HUES64 (cell line): ENCODE results near the gene TCF3.
A peak's percentile ranks its signal among the peaks of the same experiment; 100 is the strongest.

Experiments
- H3K27ac ChIP-seq: 2 replicates; pipeline ENCODE4 v1.7.0; 2013; ENCODE audit warnings: low read depth, low read length, inconsistent platforms
- H3K27me3 ChIP-seq: 2 replicates; pipeline ENCODE4 v1.6.1; 2013; ENCODE audit warnings: mild to moderate bottlenecking, low read length; ENCODE audit not compliant: insufficient read depth
- H3K36me3 ChIP-seq: 2 replicates; pipeline ENCODE4 v1.6.1; 2013; ENCODE audit warnings: mild to moderate bottlenecking, low read length; ENCODE audit not compliant: insufficient read depth
- H3K4me1 ChIP-seq: 2 replicates; pipeline ENCODE4 v1.6.1; 2013; ENCODE audit warnings: mild to moderate bottlenecking, low read length, moderate library complexity; ENCODE audit not compliant: insufficient read depth
- H3K4me3 ChIP-seq: 2 replicates; pipeline ENCODE4 v1.5.1; 2013; ENCODE audit warnings: mild to moderate bottlenecking, low read length, moderate library complexity
- H3K9ac ChIP-seq: 2 replicates; pipeline ENCODE4 v1.6.1; 2013; ENCODE audit warnings: mild to moderate bottlenecking, low read depth, low read length
- H3K9me3 ChIP-seq: 2 replicates; pipeline ENCODE4 v1.6.1; 2013; ENCODE audit warnings: low read depth, low read length; ENCODE audit not compliant: insufficient read depth
- WGBS: fragments of 150-250, 120-280 bp; methylation state at CpG from one replicate; pipeline ENCODE4 v1.1.7; 2013; ENCODE audit warnings: missing lambda C conversion rate; 5-methylcytosine and 5-hydroxymethylcytosine counted together

Gene TCF3

GRCh38 chr19:1584500-1585242, 67.7 kb downstream of the TCF3 start:
- Histone ChIP-seq H3K9me3 (no peaks in the 10 kb centered on the region), H3K27ac (no peak overlapping the region), H3K9ac (peak overlapping the region; percentile 50; the same call in 1 of the 2 replicates), H3K4me1 (no peaks in the 10 kb centered on the region), H3K4me3 (peak overlapping the region; percentile 52), H3K27me3 (no peaks in the 10 kb centered on the region), H3K36me3 (peaks cover 63% of the 10 kb centered on the region)
- 97% methylated on average over 87 of the region's 87 CpGs for WGBS

GRCh38 chr19:1582201-1582600, 70.2 kb downstream of the TCF3 start:
- Histone ChIP-seq H3K4me3 (no peak overlapping the region), H3K9me3 (no peaks in the 10 kb centered on the region), H3K27ac (no peak overlapping the region), H3K9ac (no peak overlapping the region), H3K4me1 (no peaks in the 10 kb centered on the region), H3K27me3 (no peaks in the 10 kb centered on the region), H3K36me3 (peaks cover 82% of the 10 kb centered on the region)
- 92% methylated on average over 9 of the region's 9 CpGs for WGBS

- H3K9ac ChIP-seq, result no peak overlapping the region
- H3K27me3 ChIP-seq, result no peaks in the 10 kb centered on the region
- peaks cover 85% of the 10 kb centered on the region for H3K36me3 ChIP-seq
- H3K4me1 ChIP-seq, result no peaks in the 10 kb centered on the region
- H3K4me3 ChIP-seq, result no peak overlapping the region
- no peak overlapping the region for H3K27ac ChIP-seq
- WGBS, result 96% methylated on average over 22 of the region's 22 CpGs
- H3K9me3 ChIP-seq, result no peaks in the 10 kb centered on the region
Measured at GRCh38 chr19:1580957-1581356, 71.5 kb downstream of the TCF3 start.

GRCh38 chr19:1580382-1580781, 72.0 kb downstream of the TCF3 start:
- H3K9ac ChIP-seq, result no peak overlapping the region
- H3K27ac ChIP-seq, result no peak overlapping the region
- H3K36me3 ChIP-seq, result peaks cover 81% of the 10 kb centered on the region
- no peaks in the 10 kb centered on the region for H3K27me3 ChIP-seq
- no peak overlapping the region for H3K4me3 ChIP-seq
- H3K9me3 ChIP-seq, result no peaks in the 10 kb centered on the region
- 96% methylated on average over 20 of the region's 20 CpGs for WGBS
- H3K4me1 ChIP-seq, result no peaks in the 10 kb centered on the region

- Histone ChIP-seq H3K27me3 (no peaks in the 10 kb centered on the region), H3K27ac (no peak overlapping the region), H3K36me3 (peaks cover 74% of the 10 kb centered on the region), H3K9ac (no peak overlapping the region), H3K4me1 (no peaks in the 10 kb centered on the region), H3K4me3 (no peak overlapping the region), H3K9me3 (no peaks in the 10 kb centered on the region)
- 94% methylated on average over 20 of the region's 20 CpGs for WGBS
Measured at GRCh38 chr19:1579222-1579621, 73.2 kb downstream of the TCF3 start.

DNA sequence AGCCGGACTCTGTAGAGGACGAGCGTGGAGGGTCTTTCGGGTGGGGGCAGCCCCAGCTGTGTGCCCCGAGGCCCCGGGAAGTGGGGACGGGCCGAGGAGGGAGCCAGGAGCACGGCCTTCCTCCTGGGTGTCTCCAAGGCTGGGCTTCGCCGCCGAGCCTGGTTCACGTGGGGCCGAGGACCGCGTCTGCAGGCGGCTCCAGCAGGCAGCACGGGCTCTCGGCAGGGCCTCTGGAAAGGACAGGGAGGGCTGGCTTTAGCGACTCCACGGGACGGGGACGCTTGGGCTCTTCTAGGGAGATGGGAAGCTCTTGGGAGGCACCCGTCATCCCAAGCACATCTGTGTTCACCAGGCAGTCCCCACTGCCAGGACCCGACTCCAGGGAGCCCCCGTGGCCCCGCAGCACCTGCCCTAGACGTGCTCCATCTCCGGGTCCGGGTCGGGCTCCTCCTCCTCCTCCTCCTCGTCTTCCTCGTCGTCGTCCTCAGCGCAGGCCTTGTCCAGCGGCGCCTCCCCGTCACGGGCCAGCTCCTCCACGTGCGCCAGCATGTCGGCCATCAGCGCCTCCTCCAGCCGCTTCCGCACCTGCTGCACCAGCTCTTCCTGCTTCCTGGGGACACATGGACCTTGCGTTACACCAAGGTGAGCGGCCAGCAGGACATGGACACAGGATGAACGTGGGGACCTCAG, 74.3 kb downstream of the TCF3 start:
- Histone ChIP-seq H3K27ac (no peak overlapping the region), H3K27me3 (no peaks in the 10 kb centered on the region), H3K9me3 (no peaks in the 10 kb centered on the region), H3K4me1 (no peaks in the 10 kb centered on the region), H3K4me3 (no peak overlapping the region), H3K36me3 (peaks cover 64% of the 10 kb centered on the region), H3K9ac (no peak overlapping the region)
- 94% methylated on average over 49 of the region's 49 CpGs for WGBS

DNA sequence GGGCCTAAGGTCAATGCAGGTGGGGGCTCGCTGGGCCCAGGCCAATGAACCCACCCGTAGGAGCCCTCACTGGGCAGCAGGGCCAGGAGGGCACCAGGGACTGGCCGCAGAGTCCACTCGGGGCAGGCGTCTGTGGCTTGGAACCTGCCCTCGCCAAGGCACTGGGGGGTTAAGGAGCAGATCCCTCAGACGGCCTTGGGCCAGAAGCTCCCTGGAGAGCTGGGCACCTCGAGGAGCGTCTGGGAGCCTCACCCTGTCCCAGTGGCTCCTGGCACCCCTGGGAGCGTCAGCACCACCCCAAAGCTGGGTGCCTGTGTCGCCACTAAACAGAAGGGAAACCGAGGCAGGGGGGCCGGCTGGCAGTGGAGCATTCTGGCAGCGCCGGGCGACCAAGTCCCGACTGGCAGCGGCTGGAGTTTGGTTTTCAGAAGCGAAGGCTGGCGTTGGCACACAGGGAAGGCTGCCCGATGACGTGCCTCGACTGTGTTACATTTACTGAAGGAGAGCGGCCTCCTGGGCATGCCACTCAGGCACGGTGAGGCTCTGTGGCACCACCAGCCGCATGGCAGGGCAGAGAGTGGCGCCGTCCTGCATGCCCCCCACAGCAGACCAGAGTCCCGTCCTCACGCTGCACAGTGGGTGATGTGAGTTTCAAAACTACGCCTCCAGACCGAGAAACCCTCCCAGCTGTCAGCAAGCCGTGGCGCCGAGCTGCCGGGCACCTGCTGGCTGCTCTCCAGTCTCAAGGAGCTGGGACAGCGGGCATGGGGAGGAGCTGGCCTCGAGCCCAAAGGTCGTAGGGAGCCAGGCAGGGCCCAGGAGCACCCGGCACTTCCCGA, 75.1 kb downstream of the TCF3 start:
- H3K4me3 ChIP-seq, result no peak overlapping the region
- no peaks in the 10 kb centered on the region for H3K27me3 ChIP-seq
- no peaks in the 10 kb centered on the region for H3K9me3 ChIP-seq
- WGBS, result 94% methylated on average over 41 of the region's 41 CpGs
- no peaks in the 10 kb centered on the region for H3K4me1 ChIP-seq
- no peak overlapping the region for H3K27ac ChIP-seq
- H3K9ac ChIP-seq, result no peak overlapping the region
- H3K36me3 ChIP-seq, result peaks cover 56% of the 10 kb centered on the region

GRCh38 chr19:1576242-1577089, 75.9 kb downstream of the TCF3 start:
- Histone ChIP-seq H3K27me3 (no peaks in the 10 kb centered on the region), H3K9me3 (no peaks in the 10 kb centered on the region), H3K4me1 (no peaks in the 10 kb centered on the region), H3K4me3 (no peak overlapping the region), H3K36me3 (peaks cover 48% of the 10 kb centered on the region), H3K9ac (no peak overlapping the region), H3K27ac (no peak overlapping the region)
- 95% methylated on average over 30 of the region's 30 CpGs for WGBS

GRCh38 chr19:1575323-1576241, 76.8 kb downstream of the TCF3 start:
- Histone ChIP-seq H3K27me3 (no peaks in the 10 kb centered on the region), H3K4me1 (no peaks in the 10 kb centered on the region), H3K27ac (no peak overlapping the region), H3K4me3 (no peak overlapping the region), H3K9ac (no peak overlapping the region), H3K9me3 (no peaks in the 10 kb centered on the region), H3K36me3 (peaks cover 39% of the 10 kb centered on the region)
- WGBS, result 92% methylated on average over 22 of the region's 22 CpGs
